GM12891 (cell line): ENCODE results near the gene CPAMD8.
A peak's percentile ranks its signal among the peaks of the same experiment; 100 is the strongest.
"Not testable (repeated sequence)": the region's sequence is repeated elsewhere in the genome, so short reads cannot be mapped to it uniquely, and the experiment has no call there.

Experiments
- DNase-seq: peaks from one replicate; pipeline ENCODE4 v3.0.0; 2011; ENCODE audit warnings: low spot score; ENCODE audit not compliant: insufficient read length
- FAIRE-seq: peaks from 2 replicates; lab custom pipeline; 2011; peaks lifted over from hg19 to GRCh38; lab: Jason Lieb, UNC
- PAX5 ChIP-seq: IDR thresholded peaks from 2 replicates; pipeline ENCODE4 v1.6.1; 2011; ENCODE audit warnings: low read length, moderate library complexity, mild to moderate bottlenecking; ENCODE audit not compliant: insufficient read depth, severe bottlenecking
- POLR2A ChIP-seq: IDR thresholded peaks from 2 replicates; pipeline ENCODE4 v1.6.1; 2011; ENCODE audit warnings: low read depth, low read length, control low read depth
- POLR2AphosphoS5 ChIP-seq: IDR thresholded peaks from 2 replicates; pipeline ENCODE4 v1.6.1; 2011; ENCODE audit warnings: low read depth, low read length, control low read depth
- POU2F2 ChIP-seq: IDR thresholded peaks from 2 replicates; pipeline ENCODE4 v1.6.1; 2011; ENCODE audit warnings: low read depth, mild to moderate bottlenecking, control low read depth, low read length, moderate library complexity
- SPI1 ChIP-seq: IDR thresholded peaks from 2 replicates; pipeline ENCODE4 v1.6.1; 2011; ENCODE audit warnings: low read depth, low read length, control low read depth
- TAF1 ChIP-seq: IDR thresholded peaks from 2 replicates; pipeline ENCODE4 v1.6.1; 2011; ENCODE audit warnings: low read depth, low read length, control low read depth

CPAMD8 gene

DNA sequence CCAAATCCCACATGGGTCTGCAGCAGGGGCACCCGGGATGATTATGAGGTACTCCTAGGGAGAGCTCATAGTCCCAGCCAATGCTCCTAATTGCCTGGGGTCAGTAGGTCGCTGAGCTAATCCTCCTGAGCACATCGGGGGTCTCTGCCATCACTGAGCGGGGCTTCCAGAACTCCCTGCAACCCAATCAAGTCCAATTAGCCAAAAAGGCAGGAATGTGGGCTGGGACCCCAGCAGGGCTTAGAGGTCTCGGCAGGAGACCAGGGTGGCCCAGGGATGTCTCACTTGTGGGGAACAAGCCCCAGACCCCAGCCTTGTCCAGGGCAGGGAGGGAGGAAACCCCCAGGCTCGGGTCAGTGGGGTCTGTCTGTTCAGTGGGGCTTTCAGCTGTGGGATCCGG, 17.1 kb upstream of the CPAMD8 start:
- no peak for TF ChIP-seq POLR2AphosphoS5
- TF ChIP-seq POU2F2: no peak
- no peak for TF ChIP-seq SPI1
- TF ChIP-seq POLR2A: no peak
- TF ChIP-seq TAF1: no peak
- TF ChIP-seq PAX5: no peak
- DNase-seq (no peak), FAIRE-seq (no peak)

DNA sequence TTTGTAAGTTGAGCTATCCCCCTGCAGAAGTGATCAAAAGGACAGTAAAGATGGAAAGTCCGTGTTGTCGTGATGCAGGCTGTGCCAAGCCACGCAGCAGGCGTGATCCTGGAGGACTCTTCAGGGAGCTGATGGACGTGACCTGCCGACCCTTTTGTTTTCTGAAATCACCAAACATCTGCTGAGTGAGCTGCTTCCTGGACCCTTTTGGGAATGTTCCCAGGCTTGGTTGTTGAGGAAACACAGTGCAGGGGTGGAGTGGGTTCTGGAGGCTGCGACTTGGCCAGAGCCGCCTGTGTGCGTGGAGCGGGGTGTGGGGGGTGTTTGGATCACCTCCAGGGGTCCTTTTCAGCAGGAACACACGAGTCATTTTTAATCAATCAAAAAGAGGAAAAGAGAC, 15.4 kb upstream of the CPAMD8 start:
- TF ChIP-seq POU2F2 (no peak), SPI1 (no peak), TAF1 (no peak), POLR2A (no peak), PAX5 (no peak), POLR2AphosphoS5 (no peak)
- FAIRE-seq (no peak), DNase-seq (no peak)

DNA sequence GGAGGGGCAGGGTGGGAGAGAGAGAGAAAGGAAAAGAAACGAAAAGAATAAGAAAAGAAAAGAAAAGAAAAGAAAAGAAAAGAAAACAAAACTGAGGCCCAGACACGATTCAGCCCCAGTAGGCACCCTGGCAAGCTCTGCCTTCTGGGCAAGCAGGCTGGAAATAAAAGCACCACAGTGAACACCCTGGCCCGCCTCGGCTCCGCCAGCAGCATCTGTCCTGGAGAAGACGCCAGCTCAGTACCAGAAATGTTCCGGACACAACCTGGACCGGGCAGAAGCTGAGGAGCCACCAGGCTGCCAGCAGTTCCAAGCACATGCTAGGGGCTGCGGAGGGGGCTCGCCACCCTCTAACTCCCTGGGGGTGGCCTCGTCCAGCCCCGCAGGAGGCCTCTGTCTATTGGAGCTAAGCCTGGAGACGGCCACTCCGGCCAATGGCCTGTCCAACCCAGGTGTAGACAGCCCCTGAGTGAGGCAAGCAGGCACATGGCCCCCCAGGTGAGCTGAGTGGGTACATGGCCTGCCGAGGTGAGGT, 11.4 kb upstream of the CPAMD8 start:
- FAIRE-seq (no peak), DNase-seq (no peak)
- TF ChIP-seq SPI1: no peak
- TF ChIP-seq TAF1: no peak
- TF ChIP-seq POLR2AphosphoS5: no peak
- no peak for TF ChIP-seq PAX5
- TF ChIP-seq POU2F2: no peak
- TF ChIP-seq POLR2A: no peak

DNA sequence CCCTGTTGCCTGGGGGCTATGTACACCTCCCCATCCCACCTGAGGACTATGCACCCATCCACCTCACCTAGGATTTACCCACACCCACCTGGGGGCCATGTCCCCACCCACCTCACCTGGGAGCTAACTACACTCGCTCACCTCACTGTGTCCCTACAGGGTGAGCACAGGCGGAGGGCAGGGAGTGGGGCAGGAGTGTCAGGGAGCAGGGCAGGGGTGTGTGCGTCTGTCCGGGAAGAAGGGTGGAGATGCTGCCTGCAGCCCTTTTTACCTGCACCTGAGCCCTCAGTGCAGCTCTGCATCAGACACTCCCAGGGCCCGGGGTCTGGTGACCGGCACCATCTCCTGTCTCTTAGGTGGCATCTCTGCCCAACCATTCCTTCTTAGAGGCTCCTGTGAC, 10.6 kb upstream of the CPAMD8 start:
- no peak for FAIRE-seq
- no peak for DNase-seq
- TF ChIP-seq POLR2A (no peak), POLR2AphosphoS5 (no peak), POU2F2 (no peak), TAF1 (no peak), PAX5 (no peak), SPI1 (no peak)

DNA sequence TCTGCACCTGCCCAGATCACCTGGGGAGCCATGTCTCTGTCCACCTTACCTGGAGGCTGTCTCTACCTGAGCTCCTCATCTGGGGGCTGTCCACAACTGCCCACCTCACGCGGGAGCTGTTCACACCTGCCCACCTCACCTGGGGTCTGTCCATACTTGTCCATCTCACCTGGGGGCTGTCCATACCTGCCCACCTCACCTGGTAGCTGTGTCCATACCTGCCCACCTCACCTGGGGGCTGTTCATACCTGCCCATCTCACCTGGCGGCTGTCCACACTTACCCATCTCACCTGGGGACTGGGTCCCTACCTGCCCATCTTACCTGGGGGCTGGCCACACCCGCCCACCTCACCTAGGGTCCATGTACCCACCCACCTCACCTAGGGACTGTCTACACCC, 10.0 kb upstream of the CPAMD8 start:
- FAIRE-seq (no peak), DNase-seq (no peak)
- TF ChIP-seq SPI1: no peak

DNA sequence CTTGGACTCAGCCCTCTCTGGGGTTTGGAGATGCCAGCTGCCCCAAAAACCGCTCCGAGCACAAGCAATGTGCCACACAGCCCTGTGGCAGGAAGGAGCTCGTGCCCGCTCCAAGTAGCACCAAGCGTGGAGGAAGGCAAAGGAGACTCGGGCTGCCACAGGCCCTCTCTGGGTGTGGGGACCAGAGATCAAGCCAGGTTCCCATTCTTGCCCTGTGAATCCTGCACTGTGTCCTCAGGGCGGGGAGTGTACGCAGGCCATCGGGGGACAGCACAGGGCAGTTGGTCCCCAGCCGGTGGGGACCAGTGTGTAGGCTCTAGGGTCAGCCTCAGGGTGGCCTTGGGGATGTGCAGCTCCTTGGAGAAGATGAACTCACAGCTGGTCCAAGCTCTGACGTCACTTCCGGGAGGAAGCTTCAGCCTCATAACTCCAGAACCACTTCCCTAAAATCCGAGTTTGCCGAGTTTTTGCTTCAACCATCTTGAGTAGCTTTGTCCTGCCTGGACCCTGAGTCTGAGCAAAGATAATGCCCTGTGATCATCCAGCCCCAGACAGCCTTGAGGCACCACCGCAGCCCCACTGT, 9.3 kb upstream of the CPAMD8 start:
- FAIRE-seq: no peak
- DNase-seq: no peak
- TF ChIP-seq POLR2AphosphoS5 (no peak), SPI1 (no peak), TAF1 (no peak), POLR2A (no peak), PAX5 (no peak), POU2F2 (no peak)

DNA sequence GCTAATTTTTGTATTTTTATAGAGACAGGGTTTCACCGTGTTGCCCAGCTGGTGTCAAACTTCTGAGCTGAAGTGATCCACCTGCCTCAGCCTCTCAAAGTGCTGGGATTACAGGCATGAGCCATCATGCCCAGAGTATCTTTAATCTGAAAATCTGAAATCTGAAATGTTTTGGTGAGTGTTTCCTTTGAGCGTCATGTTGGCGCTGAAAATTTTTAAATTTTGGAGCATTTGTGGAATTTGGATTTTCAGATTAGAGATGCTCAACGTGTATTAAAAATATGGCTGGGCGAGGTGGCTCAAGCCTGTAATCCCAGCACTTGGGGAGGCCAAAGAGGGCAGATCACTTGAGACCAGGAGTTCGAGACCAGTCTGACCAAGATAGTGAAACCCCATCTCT, 5.1 kb upstream of the CPAMD8 start:
- no peak for TF ChIP-seq PAX5
- TF ChIP-seq POLR2A: no peak
- TF ChIP-seq SPI1: no peak
- TF ChIP-seq POLR2AphosphoS5: no peak
- no peak for TF ChIP-seq TAF1
- TF ChIP-seq POU2F2: no peak
- FAIRE-seq (no peak), DNase-seq (no peak)

DNA sequence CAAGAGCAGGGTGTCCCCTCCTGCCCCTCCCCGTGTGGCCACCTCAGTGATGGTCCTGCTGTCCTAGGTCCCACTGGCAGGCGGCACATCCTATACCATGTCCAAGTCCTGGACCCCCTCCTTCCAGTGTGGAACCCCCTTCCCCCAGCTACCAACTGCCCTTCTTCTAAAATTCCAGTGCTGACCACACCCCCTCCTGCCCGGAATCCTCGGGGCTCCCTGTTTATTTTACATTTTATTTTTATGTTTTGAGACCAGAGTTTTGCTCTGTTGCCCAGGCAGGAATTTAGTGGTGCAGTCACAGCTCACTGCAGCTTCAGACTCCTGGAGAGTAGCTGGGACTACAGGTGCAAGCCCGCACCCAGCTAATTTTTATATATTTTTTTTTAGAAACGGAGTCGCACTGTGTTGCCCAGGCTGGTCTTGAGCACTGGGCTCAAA, 945 bp upstream of the CPAMD8 start:
- FAIRE-seq: no peak

DNA sequence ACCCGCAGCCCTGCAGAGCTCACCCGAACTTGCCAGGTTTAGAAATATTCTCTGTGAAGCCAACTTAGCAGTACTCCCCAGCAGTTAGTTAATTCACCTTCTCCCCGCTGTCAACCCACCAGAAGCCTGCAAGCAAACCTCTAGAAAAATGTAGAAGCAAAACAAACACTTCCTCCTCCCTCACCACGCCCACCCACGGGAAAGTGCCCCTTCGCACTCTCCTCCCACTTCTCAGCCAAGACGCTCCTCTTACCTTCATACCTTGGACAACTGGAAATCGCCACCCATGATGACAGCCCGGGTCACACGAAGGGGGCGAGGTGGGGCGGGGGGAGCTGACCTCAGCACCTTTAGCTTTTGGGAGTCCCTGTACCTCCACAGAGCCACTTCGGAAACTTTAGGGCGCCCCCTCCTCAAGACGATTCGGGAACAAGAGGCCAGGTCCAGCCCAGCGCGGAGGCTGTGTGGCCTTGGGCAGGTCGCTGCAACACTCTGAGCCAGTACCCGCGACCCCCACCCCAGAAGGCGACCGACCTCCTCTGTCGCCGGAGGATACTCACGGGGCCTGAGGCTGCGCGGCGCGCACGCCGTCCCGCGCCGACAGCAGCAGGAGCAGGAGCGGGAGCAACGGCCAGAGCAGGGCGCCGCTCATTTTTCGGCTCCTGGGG, 485 bp downstream of the CPAMD8 start:
- DNase-seq: no peak
- TF ChIP-seq SPI1 (no peak), PAX5 (no peak), POU2F2 (no peak), TAF1 (no peak), POLR2A (no peak), POLR2AphosphoS5 (no peak)
- FAIRE-seq: peak; percentile 20

More for the DNA sequence above, 945 bp upstream of the CPAMD8 start:
- DNase-seq: no peak
- TF ChIP-seq PAX5 (no peak), POLR2A (no peak), POLR2AphosphoS5 (no peak), SPI1 (no peak), TAF1 (no peak), POU2F2 (no peak)

DNA sequence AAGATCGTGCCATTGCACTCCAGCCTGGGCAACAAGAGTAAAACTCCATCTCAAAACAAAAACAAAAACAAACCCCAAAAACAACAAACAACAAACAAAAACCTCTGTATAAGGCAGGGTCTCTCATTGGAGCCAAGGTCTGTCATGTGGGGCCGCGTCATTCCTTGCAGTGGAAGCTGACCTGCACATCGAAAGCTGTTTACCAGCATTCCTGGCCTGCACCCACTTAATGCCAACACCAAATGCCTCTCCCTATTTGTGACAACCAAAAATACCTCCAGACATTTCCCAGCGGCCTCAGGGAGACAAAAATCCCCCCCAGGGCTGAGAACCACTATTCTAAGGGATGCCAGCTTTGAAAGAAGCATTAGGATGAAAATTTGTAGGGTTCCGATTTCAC, 1.2 kb downstream of the CPAMD8 start:
- FAIRE-seq (no peak), DNase-seq (no peak)

DNA sequence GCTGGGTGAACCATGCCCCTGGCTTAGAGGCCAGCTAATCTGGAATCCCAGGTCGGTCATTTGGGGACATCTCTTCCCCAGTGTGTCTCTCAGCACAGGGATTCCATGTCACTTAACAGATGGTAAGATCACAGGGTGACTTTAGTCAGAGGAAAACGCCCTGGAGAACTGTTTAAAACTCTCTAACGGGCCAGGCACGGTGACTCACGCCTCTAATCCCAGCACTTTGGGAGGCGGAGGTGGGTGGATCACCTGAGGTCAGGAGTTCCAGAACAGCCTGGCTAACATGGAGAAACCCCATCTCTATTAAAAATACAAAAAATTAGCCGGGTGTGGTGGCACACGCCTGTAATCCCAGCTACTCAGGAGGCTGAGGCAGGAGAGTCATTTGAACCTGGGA, 1.7 kb downstream of the CPAMD8 start:
- FAIRE-seq, DNase-seq: not testable (repeated sequence)

More for the DNA sequence above, 1.2 kb downstream of the CPAMD8 start:
- TF ChIP-seq POLR2AphosphoS5 (no peak), POLR2A (no peak), PAX5 (no peak)

DNA sequence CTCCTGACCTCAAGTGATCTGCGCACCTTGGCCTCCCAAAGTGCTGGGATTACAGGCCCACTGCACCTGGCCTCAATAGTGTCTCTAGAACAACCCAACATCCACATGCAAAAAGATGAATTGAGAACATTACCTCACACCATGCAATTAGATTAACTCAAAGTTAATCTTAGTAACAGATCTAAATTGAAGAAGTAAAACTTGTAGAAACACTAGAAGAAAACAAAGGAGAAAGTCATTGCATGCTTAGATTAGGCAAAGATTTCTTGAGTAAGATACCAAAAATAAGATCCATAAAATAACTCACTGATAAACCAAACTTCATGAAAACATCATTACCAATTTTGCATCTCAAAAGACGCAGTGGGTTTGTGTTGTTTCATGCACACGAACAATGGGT, 2.8 kb downstream of the CPAMD8 start:
- TF ChIP-seq POLR2AphosphoS5: no peak
- no peak for TF ChIP-seq POLR2A
- DNase-seq (no peak), FAIRE-seq (no peak)
